Esophagus squamous epithelium (tissue), 4 donors: ENCODE data around the gene TUBGCP3.

ENCODE experiments used
- CTCF ChIP-seq, 6 experiments: fragments of 450-650 bp in 4 of 6; fragments of 200-600 bp in 2 of 6; sonication (generic) in 2 of 6; IDR thresholded peaks; one replicate each; pipeline ENCODE4 v1.5.1; 2016 to 2019; ENCODE audit warnings: antibody characterized with exemption in 6 of 6, mild to moderate bottlenecking in 4 of 6, moderate library complexity in 4 of 6
- POLR2A ChIP-seq, 4 donors: fragments of 450-650 bp; IDR thresholded peaks; one replicate each; pipeline ENCODE4 v1.6.1; 2017; ENCODE audit warnings: antibody characterized with exemption in 4 of 4, mild to moderate bottlenecking in 4 of 4, moderate library complexity in 3 of 4

- TF ChIP-seq CTCF (IDR thresholded peaks at IDR 0.05) (no peak), POLR2A (IDR thresholded peaks at IDR 0.05) (no peak)
These were observed 146.7 kb downstream of the TUBGCP3 start for GRCh38 chr13:112441226-112441625.
